Epithelial cell of esophagus (primary cell): ENCODE measurements around the gene GTF2F2.

Source experiments
- DNase-seq: peaks from one replicate; pipeline ENCODE4 v3.0.0; 2010; ENCODE audit warnings: low read depth
- H3K4me3 ChIP-seq: 2 replicates; pipeline ENCODE4 v1.5.1; 2011; ENCODE audit warnings: mild to moderate bottlenecking, low read length, control low read depth
- TF ChIP-seq, protein P1 (sequence below): IDR thresholded peaks from 2 replicates; pipeline ENCODE4 v1.5.1; 2011; ENCODE audit warnings: low read depth, mild to moderate bottlenecking, low read length, control low read depth, inconsistent platforms; ENCODE audit not compliant: insufficient read depth; ENCODE audit errors: missing control alignments

GTF2F2 gene

DNA sequence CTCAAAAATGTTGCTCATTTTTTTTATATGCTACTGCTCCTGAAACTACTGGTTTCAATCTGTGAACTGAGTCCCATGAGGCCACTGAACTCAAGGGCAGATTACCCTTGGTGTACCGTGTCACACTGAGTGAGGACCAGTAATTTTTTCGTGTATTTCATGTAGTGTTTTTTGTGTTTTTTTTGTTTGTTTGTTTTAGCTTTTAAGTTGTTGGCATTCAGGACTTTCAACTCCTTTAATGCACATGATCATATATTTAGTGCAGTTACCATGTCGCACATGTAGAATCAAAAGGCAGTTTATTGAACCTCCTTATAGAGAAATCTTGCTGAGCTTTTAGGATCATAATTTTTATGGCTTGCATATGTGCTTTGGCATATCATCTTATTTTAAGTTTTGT, 162.7 kb downstream of the GTF2F2 start:
- TF ChIP-seq, protein P1, sequence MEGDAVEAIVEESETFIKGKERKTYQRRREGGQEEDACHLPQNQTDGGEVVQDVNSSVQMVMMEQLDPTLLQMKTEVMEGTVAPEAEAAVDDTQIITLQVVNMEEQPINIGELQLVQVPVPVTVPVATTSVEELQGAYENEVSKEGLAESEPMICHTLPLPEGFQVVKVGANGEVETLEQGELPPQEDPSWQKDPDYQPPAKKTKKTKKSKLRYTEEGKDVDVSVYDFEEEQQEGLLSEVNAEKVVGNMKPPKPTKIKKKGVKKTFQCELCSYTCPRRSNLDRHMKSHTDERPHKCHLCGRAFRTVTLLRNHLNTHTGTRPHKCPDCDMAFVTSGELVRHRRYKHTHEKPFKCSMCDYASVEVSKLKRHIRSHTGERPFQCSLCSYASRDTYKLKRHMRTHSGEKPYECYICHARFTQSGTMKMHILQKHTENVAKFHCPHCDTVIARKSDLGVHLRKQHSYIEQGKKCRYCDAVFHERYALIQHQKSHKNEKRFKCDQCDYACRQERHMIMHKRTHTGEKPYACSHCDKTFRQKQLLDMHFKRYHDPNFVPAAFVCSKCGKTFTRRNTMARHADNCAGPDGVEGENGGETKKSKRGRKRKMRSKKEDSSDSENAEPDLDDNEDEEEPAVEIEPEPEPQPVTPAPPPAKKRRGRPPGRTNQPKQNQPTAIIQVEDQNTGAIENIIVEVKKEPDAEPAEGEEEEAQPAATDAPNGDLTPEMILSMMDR: no peak
- no peak for DNase-seq
- no peak overlapping the region for H3K4me3 ChIP-seq

GRCh38 chr13:45289936-45290563, 169.7 kb downstream of the GTF2F2 start:
- DNase-seq: no peak
- TF ChIP-seq, protein P1: no peak
- no peak overlapping the region for H3K4me3 ChIP-seq

DNA sequence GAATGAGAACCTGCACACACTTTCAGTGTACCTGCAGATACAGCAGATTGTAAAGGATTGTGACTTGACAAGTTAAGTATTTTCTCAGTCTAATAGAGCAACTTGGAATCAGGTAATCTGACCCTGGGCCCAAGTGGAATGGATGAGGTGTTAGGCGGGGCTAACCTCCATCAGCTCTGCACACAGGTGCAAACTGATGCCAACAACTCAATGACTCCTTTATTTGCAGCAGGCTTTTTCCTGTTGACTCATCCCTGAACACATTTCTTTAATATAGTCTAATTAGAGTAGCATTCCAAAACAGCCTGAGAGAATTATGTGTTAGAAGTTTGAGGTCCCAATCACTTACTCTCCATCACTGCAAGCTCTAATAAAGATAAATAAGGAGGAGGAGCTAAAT, 171.9 kb downstream of the GTF2F2 start:
- TF ChIP-seq, protein P1: no peak
- peak; percentile 79 for DNase-seq

GRCh38 chr13:45295536-45295935, 175.2 kb downstream of the GTF2F2 start:
- no peak overlapping the region for H3K4me3 ChIP-seq
- TF ChIP-seq, protein P1: no peak
- DNase-seq: no peak

More for the DNA sequence above, 171.9 kb downstream of the GTF2F2 start:
- no peak overlapping the region for H3K4me3 ChIP-seq

DNA sequence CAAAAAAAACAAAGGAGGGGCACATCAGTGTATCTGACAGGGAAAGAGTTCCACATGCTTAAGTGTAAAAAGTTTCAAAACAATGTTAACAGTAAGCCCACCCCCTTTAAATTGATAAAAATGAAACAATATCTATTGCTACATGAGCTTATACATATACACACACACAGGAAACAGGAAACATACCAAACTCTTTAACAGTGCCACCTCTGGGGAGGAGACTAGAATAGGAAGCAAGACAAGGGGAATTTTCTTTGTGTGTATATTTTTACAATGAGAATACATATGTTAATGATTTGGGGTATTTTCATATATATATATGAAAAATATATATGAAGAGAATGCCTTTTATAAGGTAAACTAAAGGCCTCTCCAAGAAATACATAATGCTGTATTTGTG, 175.9 kb downstream of the GTF2F2 start:
- DNase-seq: no peak
- no peak overlapping the region for H3K4me3 ChIP-seq

GRCh38 chr13:45297456-45298205, 177.3 kb downstream of the GTF2F2 start:
- DNase-seq: no peak

More for the DNA sequence above, 175.9 kb downstream of the GTF2F2 start:
- TF ChIP-seq, protein P1: no peak

More at GRCh38 chr13:45297456-45298205, 177.3 kb downstream of the GTF2F2 start:
- no peak overlapping the region for H3K4me3 ChIP-seq
- TF ChIP-seq, protein P1: no peak
